ENCODE data around the gene CIB2.

DNA sequence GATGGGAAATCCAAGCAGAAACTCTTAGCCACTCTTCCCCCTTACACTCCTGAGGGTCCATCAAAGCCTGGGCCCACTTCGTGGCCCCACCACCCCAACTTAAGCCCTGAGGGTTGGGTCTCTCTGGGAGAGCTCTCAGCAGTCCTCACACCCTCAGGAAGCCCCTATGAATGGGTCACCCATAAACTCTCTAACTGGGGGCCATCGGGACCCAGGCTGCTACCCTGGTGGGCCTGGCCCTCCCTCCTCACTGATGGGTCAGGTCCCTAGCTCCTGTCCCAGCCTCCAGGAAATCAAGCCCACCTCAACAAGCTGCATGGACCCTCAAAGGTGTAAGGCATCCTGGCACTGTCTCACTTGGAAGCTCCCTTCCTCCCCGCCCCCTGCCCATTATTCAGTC lies 19.5 kb downstream of the CIB2 start:
- TF ChIP-seq TOX (CRISPR knock-in tag; IDR thresholded peaks at IDR 0.05; ENCODE audit: borderline replicate concordance) (no peak), GLIS3 (CRISPR knock-in tag; IDR thresholded peaks at IDR 0.05) (no peak), ZFP30 (CRISPR knock-in tag; IDR thresholded peaks at IDR 0.05) (no peak), ISL1 (CRISPR knock-in tag; IDR thresholded peaks at IDR 0.05) (no peak), BACH2 (CRISPR knock-in tag; IDR thresholded peaks at IDR 0.05; ENCODE audit: borderline replicate concordance) (no peak)
- TF ChIP-seq, protein P1, sequence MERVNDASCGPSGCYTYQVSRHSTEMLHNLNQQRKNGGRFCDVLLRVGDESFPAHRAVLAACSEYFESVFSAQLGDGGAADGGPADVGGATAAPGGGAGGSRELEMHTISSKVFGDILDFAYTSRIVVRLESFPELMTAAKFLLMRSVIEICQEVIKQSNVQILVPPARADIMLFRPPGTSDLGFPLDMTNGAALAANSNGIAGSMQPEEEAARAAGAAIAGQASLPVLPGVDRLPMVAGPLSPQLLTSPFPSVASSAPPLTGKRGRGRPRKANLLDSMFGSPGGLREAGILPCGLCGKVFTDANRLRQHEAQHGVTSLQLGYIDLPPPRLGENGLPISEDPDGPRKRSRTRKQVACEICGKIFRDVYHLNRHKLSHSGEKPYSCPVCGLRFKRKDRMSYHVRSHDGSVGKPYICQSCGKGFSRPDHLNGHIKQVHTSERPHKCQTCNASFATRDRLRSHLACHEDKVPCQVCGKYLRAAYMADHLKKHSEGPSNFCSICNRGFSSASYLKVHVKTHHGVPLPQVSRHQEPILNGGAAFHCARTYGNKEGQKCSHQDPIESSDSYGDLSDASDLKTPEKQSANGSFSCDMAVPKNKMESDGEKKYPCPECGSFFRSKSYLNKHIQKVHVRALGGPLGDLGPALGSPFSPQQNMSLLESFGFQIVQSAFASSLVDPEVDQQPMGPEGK (CRISPR knock-in tag; IDR thresholded peaks at IDR 0.05; ENCODE audit: borderline replicate concordance): no peak
